ENCODE results near the gene OAS1. TPM values are rescaled to one million over a fixed set of nuclear protein-coding genes. Genes with fewer than 3 reads are reported as not detected.
"Not testable (repeated sequence)": the region's sequence is repeated elsewhere in the genome, so short reads cannot be mapped to it uniquely, and the experiment has no call there.

Gene OAS1
- total RNA-seq, 1 experiment from 2014 or later: 10.2 TPM

GRCh38 chr12:112948806-112949205 is 42.0 kb downstream of the OAS1 start:
- Histone ChIP-seq H2AFZ (ENCODE audit: low read length) (no peak overlapping the region), H3K36me3 (ENCODE audit: low read depth, low read length) (no peaks in the 10 kb centered on the region), H3K9ac (ENCODE audit: low read length) (no peak overlapping the region), H3K4me1 (ENCODE audit: insufficient read depth, low read length) (no peaks in the 10 kb centered on the region), H3K27ac (ENCODE audit: low read length) (no peak overlapping the region), H3K27me3 (ENCODE audit: low read length) (no peaks in the 10 kb centered on the region), H3F3A (ENCODE audit: low read length, unreplicated experiment) (no peaks in the 10 kb centered on the region), H3K9me3 (ENCODE audit: low read length) (no peaks in the 10 kb centered on the region), H4K20me1 (ENCODE audit: low read length) (no peaks in the 10 kb centered on the region), H3K4me3 (ENCODE audit: low read length) (no peak overlapping the region), H3K4me2 (ENCODE audit: low read length) (no peak overlapping the region), H3K9me2 (replicated peaks; ENCODE audit: low read length) (no peaks in the 10 kb centered on the region), H3K79me2 (ENCODE audit: low read length) (no peaks in the 10 kb centered on the region)
- TF ChIP-seq CTCF (conservative IDR thresholded peaks at IDR 0.05; ENCODE audit: low read depth, low read length): no peak
- TF ChIP-seq EZH2phosphoT487 (IDR thresholded peaks at IDR 0.05; ENCODE audit: borderline replicate concordance, low read length): no peak
- no peak for TF ChIP-seq EZH2 (IDR thresholded peaks at IDR 0.05; ENCODE audit: low read length, unreplicated experiment)
- no peak for DNase-seq
- intact Hi-C loops (cut with micrococcal nuclease): no loop called here
- no peak for ATAC-seq
- no TSS peak for BruUV-seq (replicated peaks)
- ChIA-PET CTCF (no interaction called here), POLR2A (ENCODE audit: unreplicated experiment) (no interaction called here)

GRCh38 chr12:112950701-112951100 is 43.9 kb downstream of the OAS1 start:
- intact Hi-C loops (cut with micrococcal nuclease): no loop called here
- Histone ChIP-seq H3K79me2 (ENCODE audit: low read length) (no peaks in the 10 kb centered on the region), H4K20me1 (ENCODE audit: low read length) (no peaks in the 10 kb centered on the region), H3K4me2 (ENCODE audit: low read length) (no peak overlapping the region), H3K27me3 (ENCODE audit: low read length) (no peaks in the 10 kb centered on the region), H3K9me2 (replicated peaks; ENCODE audit: low read length) (no peaks in the 10 kb centered on the region), H3K9me3 (ENCODE audit: low read length) (no peaks in the 10 kb centered on the region), H2AFZ (ENCODE audit: low read length) (no peak overlapping the region), H3K36me3 (ENCODE audit: low read depth, low read length) (no peaks in the 10 kb centered on the region), H3K9ac (ENCODE audit: low read length) (no peak overlapping the region), H3K4me1 (ENCODE audit: insufficient read depth, low read length) (no peaks in the 10 kb centered on the region), H3F3A (ENCODE audit: low read length, unreplicated experiment) (no peaks in the 10 kb centered on the region), H3K27ac (ENCODE audit: low read length) (no peak overlapping the region), H3K4me3 (ENCODE audit: low read length) (no peak overlapping the region)
- POLR2A ChIA-PET (ENCODE audit: unreplicated experiment): no interaction called here
- TF ChIP-seq EZH2phosphoT487 (IDR thresholded peaks at IDR 0.05; ENCODE audit: borderline replicate concordance, low read length) (no peak), CTCF (conservative IDR thresholded peaks at IDR 0.05; ENCODE audit: low read depth, low read length) (no peak), EZH2 (IDR thresholded peaks at IDR 0.05; ENCODE audit: low read length, unreplicated experiment) (no peak)
- BruUV-seq (replicated peaks): no TSS peak
- no peak for ATAC-seq
- CTCF ChIA-PET: no interaction called here
- DNase-seq: no peak

- H3K4me3 ChIP-seq (ENCODE audit: low read length); H3K27me3 ChIP-seq (ENCODE audit: low read length); H3K4me2 ChIP-seq (ENCODE audit: low read length); H4K20me1 ChIP-seq (ENCODE audit: low read length); ATAC-seq; CTCF ChIA-PET; DNase-seq; H3K9ac ChIP-seq (ENCODE audit: low read length); H3K9me3 ChIP-seq (ENCODE audit: low read length); POLR2A ChIA-PET (ENCODE audit: unreplicated experiment); H3F3A ChIP-seq (ENCODE audit: low read length, unreplicated experiment); H3K4me1 ChIP-seq (ENCODE audit: insufficient read depth, low read length); H3K9me2 ChIP-seq (replicated peaks; ENCODE audit: low read length); H3K79me2 ChIP-seq (ENCODE audit: low read length); H3K27ac ChIP-seq (ENCODE audit: low read length); BruUV-seq (replicated peaks); H3K36me3 ChIP-seq (ENCODE audit: low read depth, low read length); intact Hi-C loops (cut with micrococcal nuclease); H2AFZ ChIP-seq (ENCODE audit: low read length): not testable (repeated sequence)
Observed at GRCh38 chr12:112957125-112957524, 50.4 kb downstream of the OAS1 start.

All from PC-3 (cell line).